NK-92 (cell line): ENCODE measurements around the gene MIPOL1.

ENCODE experiments used
- DNase-seq: peaks from one replicate; lab custom pipeline; 2025; ENCODE audit not compliant: unreplicated experiment; lab: John Stamatoyannopoulos, UW

Gene MIPOL1

DNA sequence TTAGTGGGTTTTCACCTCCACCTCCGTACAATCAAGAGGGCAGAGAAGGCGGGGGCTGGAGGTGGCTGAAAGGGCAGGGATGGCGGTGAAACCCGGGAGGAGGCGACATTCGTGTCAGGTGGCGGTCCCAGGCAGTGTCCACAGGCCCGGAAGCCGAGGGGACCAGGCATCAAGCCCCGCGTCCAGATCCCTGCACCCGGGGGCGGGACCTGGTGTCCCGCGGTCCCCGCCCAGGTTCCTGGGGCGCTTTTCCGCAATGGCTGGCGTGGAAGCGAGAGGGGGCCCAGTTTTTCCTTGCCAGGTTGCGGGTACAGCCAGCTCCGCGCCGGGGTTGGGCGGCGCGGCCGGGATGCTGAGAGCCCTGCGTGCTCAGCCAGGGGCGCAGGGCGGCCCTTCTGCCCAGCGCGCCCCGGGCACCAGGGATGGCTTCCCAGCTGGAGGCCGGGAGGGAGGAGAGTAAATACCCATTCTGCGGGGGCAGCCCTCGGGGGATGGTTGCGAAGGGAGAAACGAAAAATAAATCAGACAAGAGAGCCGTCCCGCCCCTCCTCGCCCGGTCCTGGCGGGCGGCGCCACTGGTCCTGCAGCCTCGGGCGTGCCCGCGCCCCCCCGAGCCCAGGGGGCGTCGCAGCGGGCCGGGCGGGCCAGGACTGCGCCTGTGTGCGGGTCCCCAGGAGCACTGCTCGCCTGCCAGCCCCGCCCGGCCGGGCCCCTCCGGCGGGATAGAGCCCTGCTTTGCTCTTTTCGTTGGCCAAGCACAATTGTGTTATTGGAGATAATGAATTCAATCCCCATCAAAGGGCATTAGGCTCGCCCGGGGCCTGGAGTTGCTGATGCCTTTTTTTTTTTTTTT lies 385.8 kb downstream of the MIPOL1 start:
- no peak for DNase-seq

DNA sequence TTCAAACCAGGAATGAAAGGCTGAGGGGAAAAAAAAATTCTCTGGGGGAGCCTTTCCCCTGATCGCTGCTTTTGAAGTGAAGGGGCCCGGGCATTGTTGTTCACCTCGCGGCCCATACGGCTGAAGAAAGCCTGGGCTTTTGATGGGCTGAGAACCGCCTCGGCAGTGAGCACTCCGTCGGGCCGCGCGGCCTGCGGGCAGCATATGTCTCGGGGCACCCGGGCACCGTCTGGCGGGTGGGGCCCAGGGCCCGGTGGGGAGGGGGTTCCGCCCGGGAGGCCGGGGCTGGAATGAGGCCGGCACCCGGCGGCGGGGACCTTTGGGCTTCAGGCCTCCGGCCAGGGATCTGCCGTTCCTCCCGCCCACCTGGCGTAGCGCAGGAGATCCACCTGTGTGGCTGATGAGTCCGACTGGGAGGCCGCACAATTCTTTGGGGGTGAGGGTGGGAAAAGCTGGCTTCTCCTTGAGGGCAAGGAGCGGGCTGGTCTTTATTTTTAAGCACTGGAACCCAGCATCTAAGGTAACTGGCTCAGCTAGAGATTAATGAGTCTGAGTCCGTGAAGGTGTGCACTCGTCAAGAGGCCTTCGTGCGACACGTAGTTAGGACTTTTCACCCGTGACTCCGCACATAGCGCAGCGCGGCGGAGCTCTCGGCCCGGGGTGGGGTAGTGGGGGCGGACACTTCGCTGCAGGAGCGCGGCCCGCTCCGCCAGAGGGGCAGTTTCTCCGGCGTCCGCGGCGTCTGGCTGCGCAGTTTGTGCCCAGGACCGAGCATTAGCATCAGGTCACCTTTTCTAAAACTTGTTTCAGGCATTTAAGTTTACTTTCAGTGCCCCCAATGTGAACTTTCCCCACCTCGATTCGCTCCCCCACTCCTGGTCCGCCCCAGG lies 386.7 kb downstream of the MIPOL1 start:
- no peak for DNase-seq

DNA sequence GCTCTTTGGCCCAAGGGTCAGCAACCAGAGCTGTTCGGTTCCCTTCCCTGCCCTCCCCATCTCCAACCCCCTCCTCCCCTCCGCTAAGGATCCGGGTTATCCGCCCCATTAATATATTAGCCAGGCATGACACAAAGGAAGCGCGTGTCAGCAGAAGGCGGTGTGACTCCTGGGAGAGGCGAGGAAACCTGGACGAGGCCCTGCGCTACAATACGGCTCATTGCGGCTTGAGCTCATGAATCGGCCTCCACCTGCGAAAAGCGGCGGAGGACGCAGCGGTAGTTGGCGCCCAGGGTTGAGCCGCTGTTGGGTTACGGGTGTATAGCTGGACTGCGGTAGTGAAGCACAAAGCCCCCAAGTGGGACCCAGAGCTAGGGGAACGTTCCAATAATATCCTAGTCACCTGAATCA lies 387.4 kb downstream of the MIPOL1 start:
- no peak for DNase-seq

DNA sequence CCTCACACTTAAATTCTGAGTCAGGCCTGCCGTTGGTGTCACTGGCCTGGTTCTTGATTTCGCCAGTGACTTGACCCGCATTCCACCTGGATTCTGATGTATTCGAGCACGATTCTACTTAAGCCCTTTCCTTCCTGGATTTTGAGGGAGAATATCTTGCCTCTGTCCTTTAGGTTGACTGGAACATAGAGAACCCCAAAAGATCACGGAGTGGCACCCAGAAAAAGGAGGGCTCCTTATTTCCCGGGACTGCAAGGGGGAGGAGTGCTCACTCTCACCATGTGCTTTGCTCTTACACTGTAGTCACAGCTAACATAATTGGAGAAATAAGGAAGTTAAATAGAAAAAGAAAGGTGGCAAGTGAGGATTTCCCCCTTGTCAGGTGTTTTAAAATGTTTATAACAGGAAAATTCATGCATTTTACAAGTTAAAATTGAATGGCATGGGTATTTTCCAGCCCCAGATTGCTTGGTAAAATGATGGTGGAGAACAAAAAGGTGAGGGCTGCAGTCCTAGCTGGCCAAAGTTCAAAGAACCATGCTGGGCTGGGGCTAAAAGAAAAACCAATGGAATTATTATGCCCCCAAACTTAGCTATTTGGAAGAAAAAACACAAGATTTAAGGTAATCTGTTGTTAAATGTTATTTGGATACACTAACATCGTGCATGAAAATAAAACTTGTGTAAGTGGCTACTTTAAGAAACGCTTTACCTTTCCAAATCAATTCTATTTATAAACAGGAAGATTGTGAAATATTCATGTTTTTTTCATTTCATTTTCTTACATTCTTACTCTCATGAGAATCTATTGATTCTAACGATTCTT lies 388.4 kb downstream of the MIPOL1 start:
- no peak for DNase-seq

DNA sequence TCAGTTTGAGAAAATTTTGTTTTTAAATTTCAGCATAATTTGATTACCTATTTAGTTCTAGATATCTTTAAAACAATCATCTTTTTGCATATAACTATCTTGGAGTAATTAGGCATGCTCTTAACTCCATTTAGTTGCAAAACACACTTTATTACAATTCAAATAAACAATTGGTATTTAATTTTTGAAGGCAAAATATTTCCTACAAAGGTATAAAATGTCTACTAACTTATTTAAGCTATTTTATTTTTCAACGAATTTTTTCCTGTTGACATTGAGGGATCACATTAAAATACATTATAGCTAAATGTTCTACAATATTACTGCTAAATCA lies 389.0 kb downstream of the MIPOL1 start:
- no peak for DNase-seq

DNA sequence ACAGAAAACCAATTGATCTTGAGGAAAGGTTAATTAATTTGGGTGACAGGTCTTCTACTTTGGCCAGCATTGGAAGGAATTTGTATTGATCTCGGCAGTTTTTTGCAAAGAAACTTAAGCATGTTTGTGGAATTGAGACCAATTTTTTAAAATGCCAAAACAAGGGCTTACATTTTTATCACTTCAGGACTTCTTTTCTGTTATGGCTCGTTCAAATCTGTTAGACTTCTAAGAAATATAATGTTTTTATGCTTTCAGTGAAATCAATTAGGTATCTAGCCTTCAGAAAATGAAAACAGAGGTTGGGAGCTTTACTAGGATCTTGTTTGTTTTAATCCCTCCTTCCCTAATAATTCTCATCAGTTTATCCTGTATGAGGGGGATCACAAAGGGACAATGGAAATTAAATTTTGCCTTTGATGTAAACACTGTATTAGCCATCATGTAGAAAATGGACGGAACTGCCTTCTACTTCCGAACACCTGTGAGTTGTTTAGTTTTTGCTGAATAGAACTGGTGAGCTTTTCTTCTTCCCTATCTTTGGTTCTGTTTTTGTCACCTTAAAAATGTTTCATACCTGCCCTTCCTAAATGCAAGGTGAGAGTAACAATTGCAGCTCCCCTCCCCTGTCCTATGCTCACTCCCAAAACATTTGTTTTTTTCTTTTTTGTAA lies 389.5 kb downstream of the MIPOL1 start:
- no peak for DNase-seq

DNA sequence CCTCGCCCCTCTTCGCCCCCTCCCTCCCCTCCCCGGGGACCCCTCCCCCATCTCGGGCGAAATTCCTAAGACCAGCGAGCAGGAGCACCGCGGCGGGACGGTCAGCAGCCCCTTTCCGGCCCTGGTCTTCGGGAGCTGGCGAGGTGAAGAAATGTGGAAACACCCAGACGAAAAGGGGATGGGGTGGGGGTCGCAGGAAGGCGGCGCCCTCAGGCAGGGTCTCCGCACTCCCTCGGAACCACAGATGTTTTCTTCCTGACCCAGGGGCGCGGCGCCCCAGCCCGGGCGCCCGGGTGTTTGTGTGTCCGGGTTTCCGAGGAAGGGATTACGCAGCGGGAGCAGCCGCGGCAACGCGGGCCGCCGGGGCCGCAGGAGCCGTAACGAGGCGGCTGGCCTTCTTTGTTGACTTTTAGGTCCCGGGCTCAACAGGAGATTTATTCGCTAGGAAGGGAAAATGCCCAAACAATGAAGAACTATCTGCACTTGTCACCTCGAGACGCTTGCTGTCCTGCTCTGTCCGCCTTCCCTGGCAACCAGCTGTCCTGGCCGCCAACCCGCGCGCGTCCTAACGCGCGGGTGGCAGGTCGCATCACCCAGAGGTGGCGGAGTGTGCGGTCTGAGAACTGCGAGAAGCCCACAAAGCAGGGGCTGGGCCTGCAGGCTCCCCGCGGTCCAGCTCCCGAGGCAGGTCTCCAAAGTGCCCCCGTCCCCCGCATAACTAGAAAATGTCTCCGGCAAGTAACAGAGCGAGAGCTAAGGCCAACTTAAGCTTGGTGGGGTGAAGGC lies 390.3 kb downstream of the MIPOL1 start:
- no peak for DNase-seq

DNA sequence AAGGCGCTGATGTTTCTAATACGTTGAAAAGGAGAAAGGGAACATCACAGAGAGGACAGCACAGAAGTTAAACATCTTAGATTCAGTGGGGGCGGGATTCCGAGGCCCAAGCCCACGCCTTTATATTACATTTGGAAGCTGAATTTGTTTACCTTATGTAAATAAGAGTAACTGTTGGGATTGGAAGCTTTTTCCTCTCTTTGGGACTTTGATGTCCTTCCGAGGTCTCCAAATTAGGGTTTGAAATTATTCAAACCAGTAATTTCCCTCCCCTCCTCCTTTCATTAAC lies 390.9 kb downstream of the MIPOL1 start:
- no peak for DNase-seq

DNA sequence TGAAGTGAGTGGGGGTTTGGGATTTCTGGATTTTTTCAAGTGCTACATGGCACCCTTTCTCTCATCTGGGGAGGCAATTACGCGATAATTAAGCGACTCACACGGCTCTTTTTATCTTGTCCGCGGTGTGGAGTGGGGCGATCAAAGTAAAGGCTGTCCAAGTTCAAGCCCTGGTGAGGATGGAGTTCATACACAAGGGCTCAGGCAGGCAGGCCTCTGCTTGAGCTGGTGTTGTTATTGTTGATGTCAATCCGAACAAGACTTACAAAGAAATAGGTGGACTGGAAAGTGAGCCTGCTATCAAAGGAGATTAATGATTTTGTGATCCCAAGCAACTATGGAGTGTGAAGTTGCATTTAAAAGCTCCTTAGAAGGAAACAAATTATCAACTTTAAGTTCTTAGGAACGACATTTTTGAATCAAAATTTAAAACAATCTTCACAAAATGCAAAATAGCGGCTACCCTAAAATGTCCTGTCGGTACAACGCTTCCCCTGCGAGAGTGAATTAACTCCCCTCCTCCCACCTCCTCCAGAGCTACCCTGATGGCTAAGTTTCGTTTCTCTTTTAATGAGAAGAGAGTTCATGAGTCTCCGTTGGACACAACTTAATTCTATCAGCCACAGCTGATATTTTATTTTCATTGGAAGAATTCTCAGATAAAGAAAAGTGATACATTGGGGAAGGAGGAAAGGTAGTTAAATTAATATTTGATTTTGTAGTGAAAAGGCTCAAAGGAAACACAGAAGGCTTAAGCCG lies 391.4 kb downstream of the MIPOL1 start:
- DNase-seq = no peak

DNA sequence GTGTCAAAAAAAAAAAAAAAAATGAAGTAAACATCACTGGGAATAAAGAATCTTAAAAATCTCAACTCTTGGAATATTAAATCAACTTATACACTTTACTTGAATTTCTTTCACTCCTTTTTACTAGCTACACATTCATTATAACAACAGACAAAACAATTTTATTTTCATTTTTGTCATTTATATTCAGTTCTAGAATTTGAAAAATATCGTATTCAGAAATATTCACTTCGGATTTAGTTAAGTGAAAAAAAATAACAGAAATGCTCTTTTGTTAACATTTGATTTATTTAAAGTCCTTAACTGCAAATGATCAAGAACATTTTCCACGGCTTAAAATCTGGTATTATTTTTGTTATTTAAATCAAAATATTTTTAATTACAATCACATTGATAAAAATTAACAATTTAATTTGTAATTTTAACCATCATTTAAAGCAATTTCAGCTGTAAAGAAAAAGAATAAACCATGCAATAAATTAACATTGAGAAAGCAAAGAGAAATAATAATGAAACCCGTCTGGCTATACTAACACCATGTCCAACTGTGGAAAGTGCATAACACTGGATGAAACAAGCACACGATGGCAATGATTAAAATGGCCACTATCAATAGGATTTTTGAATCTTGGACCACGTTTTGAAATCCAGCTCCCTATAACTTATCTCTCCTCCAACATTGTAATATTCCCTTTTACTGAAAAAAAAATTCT lies 392.1 kb downstream of the MIPOL1 start:
- DNase-seq = no peak

DNA sequence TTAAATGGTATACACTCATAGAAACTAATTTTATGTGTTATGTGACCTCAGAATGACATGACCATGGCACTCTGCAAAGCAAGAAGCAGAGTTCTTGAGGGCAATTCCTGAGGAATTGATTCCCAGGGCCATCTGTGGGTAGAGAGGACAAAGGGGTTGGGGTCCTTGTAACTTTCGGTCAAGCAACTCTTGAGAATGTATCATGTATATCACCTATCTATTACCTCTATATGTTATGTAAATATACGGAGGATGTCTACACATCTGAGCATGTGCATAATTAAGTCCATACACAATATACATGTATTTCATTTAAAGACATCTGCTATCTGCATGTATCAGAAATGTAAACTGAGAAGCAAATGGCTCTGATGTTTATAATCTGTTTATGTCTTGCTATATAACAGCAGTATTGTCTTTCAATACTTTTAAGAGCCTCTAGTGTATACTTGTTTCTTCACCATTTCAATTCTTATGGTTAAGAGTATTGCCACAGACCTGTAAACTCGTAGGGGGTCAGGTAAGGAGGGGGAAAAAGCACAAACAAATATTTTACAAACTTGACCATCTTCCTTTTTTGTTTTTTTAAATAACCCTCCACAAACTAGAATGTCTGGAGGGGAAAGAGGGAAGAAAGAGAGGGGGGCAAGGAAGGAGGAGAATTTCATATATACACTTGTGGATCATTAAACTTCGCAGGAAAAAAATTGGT lies 392.8 kb downstream of the MIPOL1 start:
- DNase-seq = no peak

DNA sequence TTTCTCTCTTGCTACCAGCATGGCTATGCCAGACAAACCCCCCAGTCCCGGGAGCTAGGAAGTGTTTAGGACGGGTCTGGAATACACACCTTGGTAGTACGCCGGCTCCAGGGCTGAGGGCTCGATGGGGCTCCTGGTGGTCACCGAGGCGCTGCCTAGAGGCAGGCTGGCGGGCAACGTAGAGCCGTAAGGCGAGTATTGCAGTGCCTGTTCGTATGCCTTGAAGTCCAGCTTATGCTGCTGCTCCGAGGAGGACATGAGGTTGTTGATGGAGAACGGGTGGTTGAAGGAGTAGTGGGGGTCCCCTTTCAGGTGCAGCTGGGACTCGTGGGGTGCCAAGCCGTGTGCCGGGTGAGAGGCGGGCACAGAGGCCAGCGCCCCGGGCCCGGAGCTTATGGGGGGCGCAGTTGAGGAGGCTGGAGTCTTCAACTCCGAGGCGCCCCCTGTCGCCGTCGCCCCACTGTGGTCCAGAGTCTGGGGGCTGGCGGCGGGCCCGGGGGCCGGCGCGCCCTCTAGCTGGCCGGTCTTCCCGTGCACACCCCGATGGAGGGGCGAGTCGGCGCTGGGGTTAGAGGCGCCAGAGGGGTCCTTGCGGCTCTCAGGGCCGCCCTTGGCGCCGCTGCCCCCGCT lies 393.7 kb downstream of the MIPOL1 start:
- DNase-seq = no peak

DNA sequence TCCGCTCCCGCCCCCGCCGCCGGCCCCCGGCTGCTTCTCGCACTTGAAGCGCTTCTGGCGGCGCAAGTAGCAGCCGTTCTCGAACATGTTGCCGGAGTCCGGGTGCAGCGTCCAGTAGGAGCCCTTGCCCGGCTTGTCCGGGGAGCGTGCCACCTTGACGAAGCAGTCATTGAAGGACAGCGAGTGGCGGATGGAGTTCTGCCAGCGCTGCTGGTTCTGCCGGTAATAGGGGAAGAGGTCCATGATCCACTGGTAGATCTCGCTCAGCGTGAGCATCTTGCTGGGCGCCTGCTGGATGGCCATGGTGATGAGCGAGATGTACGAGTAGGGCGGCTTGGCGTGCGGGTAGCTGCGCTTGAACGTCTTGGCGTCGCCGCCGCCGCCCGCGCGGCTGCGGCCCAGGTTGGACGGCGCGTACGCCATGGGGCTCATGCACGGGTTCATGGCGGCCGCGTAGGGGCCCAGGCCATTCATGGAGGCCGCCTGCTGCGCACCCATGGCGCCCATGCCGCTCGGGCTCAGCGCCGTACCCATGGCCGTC lies 394.3 kb downstream of the MIPOL1 start:
- DNase-seq = no peak

DNA sequence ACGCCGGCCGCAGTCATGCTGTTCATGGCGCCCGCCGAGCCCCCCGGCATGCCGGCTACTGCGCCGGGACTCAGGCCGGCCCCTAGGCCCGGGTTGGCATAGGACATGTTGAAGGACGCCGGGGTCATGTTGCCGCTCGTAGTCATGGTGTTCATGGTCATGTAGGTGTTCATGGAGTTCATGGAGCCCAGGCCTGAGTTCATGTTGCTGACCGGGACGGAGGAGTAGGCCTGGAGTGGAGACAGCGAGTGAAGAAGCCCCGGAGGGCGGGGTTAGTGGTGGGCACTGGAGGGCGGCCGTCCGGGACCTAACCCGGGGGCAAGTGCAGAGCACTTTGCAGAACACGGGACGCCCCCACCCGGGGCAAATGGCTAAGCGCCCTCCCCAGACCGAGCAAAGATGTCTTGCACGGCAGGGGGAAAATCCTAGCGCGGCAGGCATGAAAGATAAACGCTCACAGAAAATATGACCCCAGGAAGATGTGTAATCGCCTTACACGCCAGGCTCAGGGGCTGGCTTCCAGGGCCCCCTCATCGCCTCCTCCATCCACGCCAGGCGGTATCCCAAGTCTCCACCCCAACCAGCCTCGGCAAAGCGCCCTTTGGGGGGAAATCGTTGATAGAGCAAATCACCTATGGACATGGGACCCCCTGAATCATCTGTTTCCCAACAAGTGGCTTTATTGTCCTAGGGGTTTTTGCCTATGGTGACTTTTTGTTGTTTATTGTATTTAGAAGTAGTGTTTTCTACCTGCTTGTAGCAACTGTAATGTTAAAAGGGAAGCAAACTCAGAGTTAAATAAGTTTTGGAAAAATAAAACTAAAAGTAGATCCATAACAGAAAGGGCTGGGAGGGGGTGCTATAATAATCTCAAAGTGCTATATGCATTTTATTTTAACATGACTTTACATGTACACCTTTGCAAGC lies 395.0 kb downstream of the MIPOL1 start:
- DNase-seq = no peak

DNA sequence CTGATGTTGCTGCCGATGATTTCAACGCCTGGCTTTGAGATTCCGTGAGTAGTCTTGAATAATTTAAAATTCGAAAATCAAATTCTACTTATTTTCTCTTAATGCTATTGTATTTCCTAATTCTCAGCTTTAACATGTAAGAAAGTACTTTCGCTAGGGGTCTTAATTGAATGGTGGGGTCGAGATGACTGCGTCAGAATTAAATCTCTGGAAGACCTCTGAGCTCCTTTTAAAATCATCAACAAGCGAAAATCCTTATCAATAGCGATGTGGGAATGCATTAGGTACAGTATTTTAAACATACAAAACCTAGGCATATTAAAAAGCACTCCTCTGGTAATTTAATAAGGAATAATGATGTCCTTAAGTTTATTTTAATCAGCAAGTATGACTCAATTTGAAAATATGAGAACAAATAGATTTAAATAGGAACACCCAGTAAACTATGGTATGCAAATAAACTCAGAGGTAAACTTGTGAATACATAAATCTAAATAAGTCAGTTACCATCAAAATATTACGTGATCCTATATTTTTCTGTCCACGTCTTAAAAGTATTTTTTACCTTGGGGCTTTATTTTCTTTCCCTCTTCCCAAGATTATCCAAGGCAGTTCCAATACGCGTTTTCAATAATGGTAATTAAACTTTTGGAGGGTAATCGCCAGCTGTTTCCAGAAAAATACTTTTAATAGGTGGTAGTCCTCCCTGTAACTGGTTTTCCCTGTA lies 395.9 kb downstream of the MIPOL1 start:
- no peak for DNase-seq
